HepG2 (cell line): ENCODE measurements around the gene TRIP4. TPM values are rescaled to one million over a fixed set of nuclear protein-coding genes. Genes with fewer than 3 reads are reported as not detected.

Source experiments
- ATAC-seq: fragments of 200-7000 bp; cut with Tn5 transposase; 3 replicates; pipeline ENCODE4 v1.9.1; 2020; ENCODE audit warnings: mild to moderate bottlenecking, moderate library complexity
- BruUV-seq: library from RNA; stranded (reverse); fragments of 400-500 nt; replicated peaks from 2 replicates; lab custom pipeline; 2021; lab: Mats Ljungman, UMichigan
- CTCF ChIA-PET: fragments of 300-600 bp; formaldehyde crosslinking; extraction: SDS; loops from one replicate; lab custom pipeline; 2021; ENCODE audit warnings: low total read pairs, inconsistent platforms, low intra/inter-chr PET ratio; lab: Yijun Ruan, JAX
- POLR2A ChIA-PET: fragments of 350-600 bp; sonication (Branson Sonifier 250); formaldehyde crosslinking; loops from one replicate; lab custom pipeline; 2020; ENCODE audit warnings: antibody characterized with exemption, inconsistent platforms; lab: Yijun Ruan, JAX
- DNase-seq: peaks from one replicate; pipeline ENCODE4 v3.0.0-alpha.2; 2015; ENCODE audit warnings: low spot score
- FAIRE-seq: peaks from 3 replicates; lab custom pipeline; 2011; peaks lifted over from hg19 to GRCh38; lab: Jason Lieb, UNC
- H2AFZ ChIP-seq: one replicate; pipeline ENCODE4 v1.6.1; 2011; ENCODE audit warnings: low read length, inconsistent platforms
- H3K27ac ChIP-seq: fragments of 300-600 bp; 3 replicates; pipeline ENCODE4 v1.8.0; 2011; ENCODE audit warnings: mixed run types, mild to moderate bottlenecking, mixed read lengths, low read length, inconsistent platforms; ENCODE audit not compliant: insufficient read depth; ENCODE audit errors: extremely low read length
- H3K27me3 ChIP-seq, 2 experiments: fragments of 200-600 bp in 1 of 2; 2 replicates in 1 of 2; 3 replicates in 1 of 2; pipeline versions ENCODE4 v1.6.0 to v1.8.0; 2011; ENCODE audit warnings: low read length in 2 of 2, mild to moderate bottlenecking in 2 of 2, moderate library complexity in 2 of 2, inconsistent platforms in 1 of 2; ENCODE audit not compliant: insufficient read depth in 2 of 2, control insufficient read depth in 1 of 2
- H3K36me3 ChIP-seq, 2 experiments: fragments of 200-600 bp in 1 of 2; replicated peaks in 1 of 2; 2 replicates in 1 of 2; 3 replicates in 1 of 2; pipeline versions ENCODE4 v1.5.1 to v1.8.0; 2011; ENCODE audit warnings: low read length in 2 of 2, inconsistent platforms in 1 of 2; ENCODE audit not compliant: insufficient read depth in 2 of 2, control insufficient read depth in 1 of 2
- H3K4me1 ChIP-seq: 2 replicates; pipeline ENCODE4 v1.5.1; 2012; ENCODE audit warnings: low read length, inconsistent platforms; ENCODE audit not compliant: insufficient read depth
- H3K4me2 ChIP-seq: 2 replicates; pipeline ENCODE4 v1.6.0; 2011; ENCODE audit warnings: low read depth, low read length, inconsistent platforms
- H3K4me3 ChIP-seq, 3 experiments: fragments of 200-600 bp in 1 of 3; sonication (generic), shearing (Covaris generic) in 1 of 3; replicated peaks in 1 of 3; 2 replicates each; pipeline ENCODE4 v1.5.1; 2011 to 2016; ENCODE audit warnings: low read length in 3 of 3, inconsistent platforms in 2 of 3, low read depth in 2 of 3, mild to moderate bottlenecking in 2 of 3, control low read depth in 1 of 3, mixed read lengths in 1 of 3; ENCODE audit not compliant: insufficient read depth in 1 of 3
- H3K79me2 ChIP-seq: one replicate; pipeline ENCODE4 v1.6.1; 2011; ENCODE audit warnings: low read length, inconsistent platforms; ENCODE audit not compliant: insufficient read depth
- H3K9ac ChIP-seq: 2 replicates; pipeline ENCODE4 v1.6.0; 2011; ENCODE audit warnings: mild to moderate bottlenecking, low read depth, low read length, inconsistent platforms; ENCODE audit not compliant: insufficient read depth
- H3K9me3 ChIP-seq: 2 replicates; pipeline ENCODE4 v1.5.1; 2012; ENCODE audit warnings: mild to moderate bottlenecking, low read length
- H4K20me1 ChIP-seq: 2 replicates; pipeline ENCODE4 v1.6.0; 2011; ENCODE audit warnings: inconsistent platforms, mild to moderate bottlenecking, low read length, moderate library complexity; ENCODE audit not compliant: insufficient read depth
- CBX1 ChIP-seq: IDR thresholded peaks from one replicate; pipeline ENCODE4 v1.6.1; 2016; ENCODE audit warnings: antibody characterized with exemption, low read depth
- JUN ChIP-seq: sonication (generic); formaldehyde crosslinking; IDR thresholded peaks from 2 replicates; pipeline ENCODE4 v1.4.0; 2020; ENCODE audit warnings: mild to moderate bottlenecking, missing genetic modification reagents
- MED13 ChIP-seq: sonication (generic); formaldehyde crosslinking; IDR thresholded peaks from 2 replicates; pipeline ENCODE4 v1.5.0; 2020; ENCODE audit warnings: missing genetic modification reagents
- STAG1 ChIP-seq: sonication (generic); formaldehyde crosslinking; IDR thresholded peaks from 2 replicates; pipeline ENCODE4 v1.4.0; 2020; ENCODE audit warnings: missing genetic modification reagents
- TAF15 ChIP-seq: fragments of 200-400 bp; formaldehyde crosslinking; IDR thresholded peaks from one replicate; pipeline ENCODE4 v1.6.1; 2018; ENCODE audit warnings: mild to moderate bottlenecking, low read depth, low read length; ENCODE audit not compliant: poor library complexity, severe bottlenecking
- TCF7 ChIP-seq: sonication (generic); IDR thresholded peaks from 2 replicates; pipeline ENCODE4 v1.6.1; 2016; ENCODE audit warnings: antibody characterized with exemption, low read depth
- ZNF280B ChIP-seq: sonication (generic); formaldehyde crosslinking; IDR thresholded peaks from 2 replicates; pipeline ENCODE4 v1.5.0; 2020; ENCODE audit warnings: missing genetic modification reagents, mild to moderate bottlenecking, borderline replicate concordance
- ZNF546 ChIP-seq: sonication (generic); formaldehyde crosslinking; conservative IDR thresholded peaks from 2 replicates; pipeline ENCODE4 v1.8.1; 2023; ENCODE audit warnings: mild to moderate bottlenecking, missing genetic modification reagents
- ZSCAN31 ChIP-seq: sonication (generic); formaldehyde crosslinking; IDR thresholded peaks from 2 replicates; pipeline ENCODE4 v1.5.0; 2020; ENCODE audit warnings: low read depth, mild to moderate bottlenecking, missing genetic modification reagents
- WGBS: methylation state at CpG from one replicate; pipeline ENCODE4 v1.1.6; 2017; ENCODE audit warnings: low lambda C conversion rate; 5-methylcytosine and 5-hydroxymethylcytosine counted together
- in situ Hi-C: cut with HindIII; loops from 2 replicates; pipeline ENCODE4 v1.10.0; 2017; ENCODE audit warnings: low pct_unique_long_range_greater_than_20kb; ENCODE audit not compliant: extremely low pct_ligation_motif_present
- intact Hi-C: fragments of 100-400 bp; cut with micrococcal nuclease; formaldehyde crosslinking; loops from one replicate; pipeline ENCODE4 v1.10.0; 2022; ENCODE audit not compliant: unreplicated experiment
- polyA plus RNA-seq, 8 experiments: library from polyadenylated mRNA; depleted of rRNA in 3 of 8; stranded (reverse) in 7 of 8; unstranded in 1 of 8; fragments of >200 nt; fragmentation: Illumina TruSeq in 4 of 8; extraction: Trizol in 4 of 8; gene quantifications; 2 replicates each; pipeline versions ENCODE4 v1.2.1 to v1.2.3, GENCODE V29; 2011 to 2016; ENCODE audit warnings: low read depth in 4 of 8, missing spikeins in 1 of 8, mixed read lengths in 1 of 8; ENCODE audit not compliant: insufficient read depth in 1 of 8
- total RNA-seq, 5 experiments: library from RNA; depleted of rRNA; stranded (reverse); fragments of >200 nt; fragmentation: Illumina TruSeq; extraction: Trizol; gene quantifications; 2 replicates each; pipeline ENCODE4 v1.2.3, GENCODE V29; 2016; ENCODE audit warnings: low read depth in 1 of 5

Gene TRIP4
- total and polyA plus RNA-seq, 2 of the 13 experiments (the other 11 are each of a cell fraction or from before 2014, with no cell fraction given), result 7.1 to 11.8 TPM

DNA sequence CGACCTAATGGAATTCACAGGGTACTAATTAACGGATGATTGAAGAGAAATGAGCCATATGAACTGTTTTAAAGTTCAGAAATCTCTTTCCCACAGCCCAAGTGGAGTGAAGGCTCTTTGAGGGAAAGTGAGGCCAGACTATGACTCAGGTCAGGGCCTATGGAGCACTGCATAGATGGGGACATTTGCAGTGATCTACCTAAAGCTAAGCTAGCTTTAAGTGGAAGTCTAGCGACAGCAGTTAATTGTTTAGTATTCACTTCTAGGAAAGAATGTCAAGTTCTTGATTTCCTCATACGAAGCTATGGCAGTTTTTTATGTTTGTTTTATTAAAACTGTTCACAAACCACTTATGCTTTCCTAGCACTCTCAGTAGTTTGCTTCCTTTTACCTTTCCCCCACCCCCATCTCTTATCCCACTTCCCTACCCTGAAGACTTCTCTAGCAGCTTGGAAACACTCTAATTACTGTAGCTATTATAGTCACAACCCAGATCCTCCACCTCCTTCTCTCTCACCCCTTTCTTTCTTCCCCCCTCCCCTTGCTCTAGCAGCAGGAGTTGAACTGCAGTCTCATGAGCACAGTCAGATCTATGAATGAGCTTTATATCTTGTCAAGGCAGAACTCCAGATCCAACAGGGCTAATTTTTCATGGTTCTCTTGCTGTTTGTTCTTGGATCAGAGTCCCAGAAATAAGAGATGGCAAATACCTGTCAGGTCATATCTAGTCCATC lies 78.9 kb downstream of the TRIP4 start:
- 84% methylated on average over 4 of the region's 4 CpGs for WGBS
- no peak for DNase-seq
- peaks cover 0 to 7% of the 10 kb centered on the region in 2 experiments; a peak in 3 of 5 replicates for H3K36me3 ChIP-seq
- H3K27ac ChIP-seq, result no peak overlapping the region
- ATAC-seq, result no peak
- H3K4me3 ChIP-seq, result no peak overlapping the region
- BruUV-seq, result no TSS peak
- CTCF ChIA-PET, result no interaction called here
- no peaks in the 10 kb centered on the region for H3K9me3 ChIP-seq
- intact Hi-C loops (no loop called here), in situ Hi-C loops (no loop called here)
- POLR2A ChIA-PET, result no interaction called here
- no peak for FAIRE-seq
- H2AFZ ChIP-seq, result no peak overlapping the region
- H3K4me1 ChIP-seq, result peaks cover 71% of the 10 kb centered on the region
- H3K79me2 ChIP-seq, result peaks cover 56% of the 10 kb centered on the region
- no peak for TF ChIP-seq ZNF280B
- TF ChIP-seq TCF7, result no peak
- no peaks in the 10 kb centered on the region for H3K27me3 ChIP-seq
- H3K9ac ChIP-seq, result no peak overlapping the region
- peaks cover 8% of the 10 kb centered on the region; the same call in 1 of the 2 replicates for H4K20me1 ChIP-seq
- H3K4me2 ChIP-seq, result no peak overlapping the region

GRCh38 chr15:64472161-64472560 lies 84.5 kb downstream of the TRIP4 start:
- in situ Hi-C loops (no loop called here), intact Hi-C loops (no loop called here)
- Histone ChIP-seq H3K4me1 (peaks cover 26% of the 10 kb centered on the region), H3K27ac (no peak overlapping the region), H4K20me1 (no peaks in the 10 kb centered on the region), H3K4me2 (no peak overlapping the region), H3K4me3 (no peak overlapping the region), H3K9ac (no peak overlapping the region), H3K36me3 (peaks cover 0 to 7% of the 10 kb centered on the region in 2 experiments; a peak in 2 of 5 replicates), H3K27me3 (no peaks in the 10 kb centered on the region), H3K79me2 (peaks cover 23% of the 10 kb centered on the region), H3K9me3 (no peaks in the 10 kb centered on the region), H2AFZ (no peak overlapping the region)
- FAIRE-seq (no peak), ATAC-seq (no peak), DNase-seq (no peak)
- ChIA-PET CTCF (no interaction called here), POLR2A (no interaction called here)
- no TSS peak for BruUV-seq
- WGBS, result 98% methylated on average over 4 of the region's 4 CpGs
- TF ChIP-seq ZNF546 (CRISPR knock-in tag) (no peak), CBX1 (no peak), ZSCAN31 (no peak), JUN (CRISPR knock-in tag) (no peak), STAG1 (CRISPR knock-in tag) (no peak), MED13 (CRISPR knock-in tag) (no peak), TAF15 (no peak)
